ENCODE data around the gene SIPA1L3.
A peak's percentile ranks its signal among the peaks of the same experiment; 100 is the strongest.

SIPA1L3 gene

DNA sequence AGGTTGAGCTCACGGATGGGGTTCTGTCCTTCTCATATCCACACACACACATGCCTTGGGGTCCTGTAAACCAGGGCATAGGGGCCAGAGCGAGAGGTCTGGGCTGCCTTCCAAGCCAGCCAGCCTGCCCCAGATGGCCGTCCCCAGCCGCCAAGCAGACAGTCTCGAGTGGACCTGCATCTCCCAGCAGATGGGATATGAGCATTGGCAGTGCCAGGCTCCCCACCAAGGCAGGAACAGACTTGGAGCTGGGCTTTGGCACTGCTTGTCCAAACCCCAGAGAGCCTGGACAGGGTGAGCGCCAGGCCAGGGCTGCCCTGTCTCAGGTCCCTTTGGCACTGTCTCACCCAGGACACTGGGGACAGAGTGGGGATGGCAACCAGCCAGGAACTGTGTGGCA lies 186.6 kb downstream of the SIPA1L3 start:
- peaks cover 15% of the 10 kb centered on the region for H3K36me3 ChIP-seq
- no peaks in the 10 kb centered on the region for H3K27me3 ChIP-seq (ENCODE audit: insufficient read depth, low read depth, severe bottlenecking)
- no peaks in the 10 kb centered on the region for H3K9me3 ChIP-seq (ENCODE audit: severe bottlenecking)
- DNase-seq, result no peak
- TF ChIP-seq, protein P1, sequence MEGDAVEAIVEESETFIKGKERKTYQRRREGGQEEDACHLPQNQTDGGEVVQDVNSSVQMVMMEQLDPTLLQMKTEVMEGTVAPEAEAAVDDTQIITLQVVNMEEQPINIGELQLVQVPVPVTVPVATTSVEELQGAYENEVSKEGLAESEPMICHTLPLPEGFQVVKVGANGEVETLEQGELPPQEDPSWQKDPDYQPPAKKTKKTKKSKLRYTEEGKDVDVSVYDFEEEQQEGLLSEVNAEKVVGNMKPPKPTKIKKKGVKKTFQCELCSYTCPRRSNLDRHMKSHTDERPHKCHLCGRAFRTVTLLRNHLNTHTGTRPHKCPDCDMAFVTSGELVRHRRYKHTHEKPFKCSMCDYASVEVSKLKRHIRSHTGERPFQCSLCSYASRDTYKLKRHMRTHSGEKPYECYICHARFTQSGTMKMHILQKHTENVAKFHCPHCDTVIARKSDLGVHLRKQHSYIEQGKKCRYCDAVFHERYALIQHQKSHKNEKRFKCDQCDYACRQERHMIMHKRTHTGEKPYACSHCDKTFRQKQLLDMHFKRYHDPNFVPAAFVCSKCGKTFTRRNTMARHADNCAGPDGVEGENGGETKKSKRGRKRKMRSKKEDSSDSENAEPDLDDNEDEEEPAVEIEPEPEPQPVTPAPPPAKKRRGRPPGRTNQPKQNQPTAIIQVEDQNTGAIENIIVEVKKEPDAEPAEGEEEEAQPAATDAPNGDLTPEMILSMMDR (IDR thresholded peaks at IDR 0.05; ENCODE audit: low read depth, low read length), result no peak
- H3K4me3 ChIP-seq (ENCODE audit: low read depth, low read length), result no peak overlapping the region
- no peak overlapping the region for H3K27ac ChIP-seq

DNA sequence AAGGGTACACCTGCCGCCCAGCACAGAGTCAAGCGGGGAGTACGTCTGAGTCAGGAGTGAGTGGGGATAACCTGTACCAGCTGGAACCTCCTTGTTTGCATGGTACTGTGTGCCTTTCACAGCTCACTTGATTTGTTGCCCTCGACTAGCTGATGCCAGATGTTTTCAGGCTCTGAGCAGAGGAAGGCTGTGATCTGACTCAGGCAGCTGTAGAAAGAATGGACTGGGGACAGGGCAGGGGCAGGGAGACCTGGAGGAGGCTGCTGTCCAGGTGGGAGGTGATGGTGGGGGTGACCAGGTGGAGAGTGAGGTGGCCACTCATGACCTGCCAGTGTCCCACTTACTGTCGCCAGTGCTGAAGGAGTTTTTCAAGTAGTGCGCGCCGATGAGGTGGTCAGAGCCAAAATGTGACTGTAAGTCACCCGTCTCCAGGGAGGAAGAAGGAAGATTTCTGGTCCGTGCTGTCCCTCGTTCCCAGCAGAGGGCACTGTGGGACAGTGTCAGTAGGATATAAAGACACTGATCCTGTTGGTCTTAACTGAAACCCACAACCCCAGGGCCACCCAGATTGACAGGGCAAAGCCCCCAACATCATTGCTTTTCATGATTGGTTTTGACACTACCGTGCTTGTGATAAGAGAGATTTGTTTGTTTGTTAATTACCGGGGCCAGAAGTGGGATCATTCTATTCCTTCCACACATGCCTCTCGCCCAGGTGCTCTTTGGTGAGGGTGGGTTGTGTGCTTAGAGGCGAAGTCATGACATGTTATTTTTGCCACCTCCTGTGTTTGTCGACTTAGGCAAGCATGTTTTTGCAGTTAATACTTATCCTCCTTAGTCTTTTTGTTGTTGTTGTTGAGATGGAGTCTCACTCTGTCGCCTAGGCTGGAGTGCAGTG lies 188.7 kb downstream of the SIPA1L3 start:
- peak overlapping the region; percentile 33 for H3K27ac ChIP-seq
- H3K27me3 ChIP-seq (ENCODE audit: insufficient read depth, low read depth, severe bottlenecking), result no peaks in the 10 kb centered on the region
- peak; percentile 81 for DNase-seq
- H3K36me3 ChIP-seq, result peaks cover 20% of the 10 kb centered on the region
- no peaks in the 10 kb centered on the region for H3K9me3 ChIP-seq (ENCODE audit: severe bottlenecking)
- TF ChIP-seq, protein P1 (IDR thresholded peaks at IDR 0.05; ENCODE audit: low read depth, low read length), result peak; percentile 90
- H3K4me3 ChIP-seq (ENCODE audit: low read depth, low read length), result no peak overlapping the region

DNA sequence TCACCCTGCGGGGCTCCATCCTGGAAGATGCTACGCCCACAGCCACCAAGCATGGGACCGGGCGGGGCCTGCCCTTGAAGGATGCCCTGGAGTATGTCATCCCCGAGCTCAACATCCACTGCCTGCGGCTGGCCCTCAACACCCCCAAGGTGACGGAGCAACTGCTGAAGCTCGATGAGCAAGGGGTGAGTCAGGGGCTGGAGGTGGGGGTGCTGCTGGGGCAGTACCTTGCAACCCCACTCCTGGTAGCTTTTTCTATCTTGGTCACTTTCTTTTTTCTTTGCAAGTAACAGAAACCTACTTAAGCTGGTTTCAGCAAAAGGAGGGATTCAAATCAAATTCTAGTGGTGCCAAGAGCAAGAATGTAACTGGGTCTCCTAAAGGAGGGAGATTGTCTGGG lies 193.0 kb downstream of the SIPA1L3 start:
- DNase-seq, result no peak

DNA sequence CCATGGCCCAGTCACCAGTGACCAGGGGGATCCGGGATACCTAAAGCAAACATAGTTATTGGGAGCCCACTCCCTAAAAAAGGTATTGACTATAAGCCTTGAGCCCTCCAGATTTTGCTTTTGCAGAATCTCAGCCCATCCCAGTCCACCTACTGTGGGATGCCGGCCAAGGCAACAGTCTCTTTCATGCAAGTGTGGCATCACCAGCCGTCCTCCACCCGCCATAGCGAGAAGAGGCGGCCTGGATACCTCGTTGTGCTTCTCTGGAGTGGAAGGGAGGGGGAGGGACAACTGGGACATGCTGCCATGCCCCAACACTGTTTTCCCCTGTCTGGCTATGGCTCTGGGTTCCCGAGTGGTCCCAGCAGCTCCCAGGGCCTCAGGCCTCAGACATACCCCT lies 193.6 kb downstream of the SIPA1L3 start:
- Histone ChIP-seq H3K4me3 (ENCODE audit: low read depth, low read length) (no peak overlapping the region), H3K36me3 (peaks cover 39% of the 10 kb centered on the region), H3K27ac (no peak overlapping the region), H3K27me3 (ENCODE audit: insufficient read depth, low read depth, severe bottlenecking) (no peaks in the 10 kb centered on the region), H3K9me3 (ENCODE audit: severe bottlenecking) (no peaks in the 10 kb centered on the region)
- TF ChIP-seq, protein P1 (IDR thresholded peaks at IDR 0.05; ENCODE audit: low read depth, low read length), result no peak
- DNase-seq, result no peak

More for the DNA sequence above, 193.0 kb downstream of the SIPA1L3 start:
- TF ChIP-seq, protein P1 (IDR thresholded peaks at IDR 0.05; ENCODE audit: low read depth, low read length), result no peak
- H3K27ac ChIP-seq, result no peak overlapping the region
- H3K4me3 ChIP-seq (ENCODE audit: low read depth, low read length), result no peak overlapping the region
- H3K36me3 ChIP-seq, result peaks cover 37% of the 10 kb centered on the region
- no peaks in the 10 kb centered on the region for H3K27me3 ChIP-seq (ENCODE audit: insufficient read depth, low read depth, severe bottlenecking)
- no peaks in the 10 kb centered on the region for H3K9me3 ChIP-seq (ENCODE audit: severe bottlenecking)

DNA sequence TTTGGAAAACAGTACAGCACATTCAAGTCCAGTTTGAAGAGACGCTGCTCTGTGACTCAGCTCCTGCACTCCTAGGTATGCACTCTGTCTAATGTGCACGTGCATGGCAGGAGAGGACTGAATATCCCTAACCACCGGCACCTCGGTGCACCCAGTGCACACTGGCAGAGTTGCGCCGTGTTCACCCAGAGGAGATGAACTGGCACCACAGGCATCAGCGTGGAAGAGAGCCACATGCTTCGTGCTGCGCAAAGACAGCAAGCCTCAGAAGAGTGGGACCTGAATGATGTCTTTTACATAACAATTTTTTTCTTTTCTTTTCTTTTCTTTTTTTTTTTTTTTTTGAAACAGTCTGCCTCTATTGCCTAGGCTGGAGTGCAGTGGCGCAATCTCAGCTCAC lies 194.7 kb downstream of the SIPA1L3 start:
- DNase-seq, result no peak
- Histone ChIP-seq H3K27me3 (ENCODE audit: insufficient read depth, low read depth, severe bottlenecking) (no peaks in the 10 kb centered on the region), H3K9me3 (ENCODE audit: severe bottlenecking) (no peaks in the 10 kb centered on the region), H3K27ac (no peak overlapping the region), H3K4me3 (ENCODE audit: low read depth, low read length) (no peak overlapping the region), H3K36me3 (peaks cover 46% of the 10 kb centered on the region)
- TF ChIP-seq, protein P1 (IDR thresholded peaks at IDR 0.05; ENCODE audit: low read depth, low read length), result no peak
